ENCODE results near the gene PLCL1.

Gene PLCL1

GRCh38 chr2:198134293-198134955 lies 330.0 kb downstream of the PLCL1 start:
- no peak for DNase-seq

DNA sequence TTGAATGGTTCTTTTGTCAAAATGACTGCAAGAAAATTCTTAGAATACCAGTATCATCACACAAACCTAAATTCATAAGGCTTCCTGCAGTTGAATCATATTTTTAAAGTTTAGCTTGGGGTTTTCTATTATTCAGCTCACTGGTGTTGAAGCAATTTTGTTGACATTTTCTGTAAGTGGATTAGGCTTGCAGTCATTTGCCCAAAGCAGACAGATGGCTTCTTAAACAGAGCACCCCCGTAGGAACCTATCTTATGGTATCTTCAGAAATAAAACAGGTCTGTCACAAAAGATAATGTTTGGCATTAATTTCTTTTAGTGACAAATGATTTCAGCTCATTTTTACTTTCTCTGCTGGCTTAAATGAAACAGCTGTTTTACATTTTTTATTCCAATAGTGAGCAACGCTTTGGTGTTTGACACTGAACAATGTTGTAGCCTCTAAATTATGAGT lies 331.1 kb downstream of the PLCL1 start:
- no peak for DNase-seq

GRCh38 chr2:198136142-198136541 lies 331.7 kb downstream of the PLCL1 start:
- DNase-seq = no peak

DNA sequence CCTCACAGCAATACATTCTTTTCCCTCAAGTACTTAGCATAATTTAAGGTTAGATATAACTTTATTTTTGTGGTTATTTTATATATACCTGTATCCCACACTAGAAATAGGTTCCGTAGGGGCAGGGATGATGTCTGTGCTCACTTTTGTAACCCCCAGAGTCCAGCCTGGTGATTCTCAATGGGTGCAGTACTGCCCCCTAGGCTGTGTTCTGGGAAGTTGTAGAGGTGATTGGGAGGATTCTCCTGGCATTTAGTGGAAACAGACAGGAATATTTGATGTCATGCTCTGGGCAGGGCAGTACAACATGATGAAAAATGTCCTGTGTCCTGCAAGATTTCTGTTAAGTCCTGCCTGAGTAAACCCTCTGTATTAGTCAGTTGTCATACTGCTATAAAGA lies 333.3 kb downstream of the PLCL1 start:
- no peak for DNase-seq

DNA sequence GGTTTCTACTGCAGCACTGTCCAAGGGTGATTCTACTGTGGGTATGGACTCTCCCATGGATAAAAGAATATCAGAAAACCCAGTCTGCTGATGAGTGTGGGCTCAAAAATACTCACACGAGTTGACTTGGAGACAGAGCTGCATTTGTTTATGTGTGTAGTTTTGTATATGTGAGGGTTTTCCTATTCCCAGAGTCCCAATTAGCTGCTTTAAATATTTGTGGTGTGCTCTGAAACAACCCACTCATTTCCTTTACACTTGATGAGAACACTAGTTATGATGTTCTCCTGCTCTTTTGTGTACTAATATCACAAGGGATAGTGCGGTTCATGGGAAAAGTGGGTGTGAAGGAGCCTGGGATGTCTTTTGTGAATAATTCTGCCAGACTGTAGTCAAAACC lies 337.3 kb downstream of the PLCL1 start:
- DNase-seq = no peak

- no peak for DNase-seq
Observed at GRCh38 chr2:198143156-198143555, 338.8 kb downstream of the PLCL1 start.

- DNase-seq = no peak
Observed at GRCh38 chr2:198143793-198144192, 339.4 kb downstream of the PLCL1 start.

DNA sequence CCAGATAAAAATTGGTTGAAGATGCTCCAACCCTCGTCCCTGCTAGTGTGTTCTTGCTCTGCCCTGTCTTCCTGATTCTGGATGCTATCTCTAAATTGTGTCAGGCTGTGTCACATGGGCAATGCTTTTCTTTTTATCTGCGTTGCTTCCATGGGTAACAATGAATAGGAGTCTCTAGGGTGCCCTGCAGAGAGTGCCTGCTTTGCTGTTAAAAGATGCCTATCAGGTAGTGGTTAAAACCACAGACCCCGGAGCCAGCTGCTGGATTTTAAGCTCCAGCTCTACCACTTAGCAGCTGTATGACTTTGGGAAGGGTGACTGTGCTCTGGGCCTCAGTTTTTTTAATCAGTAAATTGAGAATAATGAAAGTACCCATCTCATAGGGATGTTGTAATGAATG lies 340.3 kb downstream of the PLCL1 start:
- no peak for DNase-seq

DNA sequence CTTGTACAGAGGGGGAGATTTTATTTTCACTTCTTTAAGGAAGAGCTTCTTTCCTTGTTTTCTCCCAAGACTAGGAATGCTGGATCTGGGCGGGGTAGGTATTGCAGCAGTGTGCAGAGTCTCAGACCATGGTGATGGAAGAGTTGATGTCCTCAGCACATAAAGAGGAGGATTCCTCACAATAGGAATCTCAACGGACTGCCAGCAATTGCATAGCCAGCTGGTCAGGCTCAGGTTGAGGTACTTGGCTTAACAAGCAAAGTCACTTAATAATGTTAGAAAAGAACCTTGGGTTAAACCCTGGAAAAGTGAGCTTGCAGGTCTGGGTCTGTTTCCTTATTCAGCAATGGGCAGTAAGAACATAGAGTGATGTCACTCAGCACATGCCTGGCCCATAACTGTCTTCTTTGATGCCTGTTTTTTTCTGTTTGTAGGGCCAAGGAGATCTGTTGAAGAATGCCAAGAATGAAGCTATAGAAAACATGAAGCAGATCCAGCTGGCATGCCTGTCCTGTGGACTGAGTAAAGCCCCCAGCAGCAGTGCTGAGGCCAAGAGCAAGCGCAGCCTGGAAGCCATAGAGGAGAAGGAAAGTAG lies 342.1 kb downstream of the PLCL1 start:
- no peak for DNase-seq

GRCh38 chr2:198157314-198157713 lies 352.9 kb downstream of the PLCL1 start:
- DNase-seq = no peak

DNA sequence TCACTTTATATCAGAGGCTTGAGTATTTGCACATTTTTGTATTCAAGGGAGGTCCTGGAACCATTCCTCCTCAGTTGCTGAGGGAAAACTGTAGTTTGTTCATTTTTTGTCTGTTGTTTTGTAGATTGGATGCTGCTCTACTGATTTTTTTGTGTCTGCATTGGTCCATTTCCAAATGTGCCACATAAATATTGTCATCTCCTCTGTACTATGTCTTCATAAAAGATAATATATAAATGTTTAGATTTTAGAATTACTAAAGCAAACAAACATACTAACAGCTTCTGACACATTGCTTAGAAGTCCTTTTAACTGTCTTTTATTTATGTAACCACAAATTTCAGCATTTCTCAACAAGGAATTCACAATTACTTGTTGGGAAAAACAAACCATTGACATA lies 356.8 kb downstream of the PLCL1 start:
- DNase-seq = no peak

DNA sequence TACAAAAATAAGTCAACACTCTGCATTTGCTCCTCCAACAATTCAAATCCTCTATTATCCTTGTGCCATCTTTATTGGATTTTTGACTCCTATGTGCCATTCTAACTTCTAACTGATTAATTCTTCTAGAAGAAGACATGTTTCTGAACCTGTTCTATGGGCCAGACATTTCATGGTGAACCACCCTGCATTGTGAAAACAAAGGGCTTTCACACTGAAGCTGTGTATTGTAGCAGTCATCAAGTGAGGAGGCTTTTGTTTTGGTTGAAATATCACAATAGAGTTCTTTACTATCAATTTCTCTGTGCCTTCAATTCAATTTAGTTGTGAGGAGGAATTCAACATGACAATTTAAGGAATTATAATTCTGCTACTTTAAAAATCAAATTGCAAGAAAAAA lies 357.9 kb downstream of the PLCL1 start:
- no peak for DNase-seq

DNA sequence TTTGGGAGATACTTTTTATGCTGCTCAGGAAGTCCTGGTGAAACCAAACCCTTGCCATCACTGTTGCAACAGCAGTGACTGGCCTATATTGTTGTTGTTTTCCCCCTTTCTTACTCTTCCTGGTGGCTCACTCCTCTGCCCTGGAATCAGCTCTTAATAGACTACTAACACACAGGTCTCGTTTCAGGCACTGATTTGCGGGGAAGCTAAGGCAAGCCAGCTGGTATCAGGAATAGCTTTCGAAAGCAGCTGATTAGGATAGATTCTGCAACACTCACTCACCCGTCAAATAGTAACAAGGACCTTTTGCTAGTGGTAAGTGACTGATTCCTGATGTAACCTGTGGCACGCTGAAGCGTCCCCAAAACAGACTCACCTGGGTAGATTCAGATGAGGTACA lies 360.4 kb downstream of the PLCL1 start:
- DNase-seq = no peak

DNA sequence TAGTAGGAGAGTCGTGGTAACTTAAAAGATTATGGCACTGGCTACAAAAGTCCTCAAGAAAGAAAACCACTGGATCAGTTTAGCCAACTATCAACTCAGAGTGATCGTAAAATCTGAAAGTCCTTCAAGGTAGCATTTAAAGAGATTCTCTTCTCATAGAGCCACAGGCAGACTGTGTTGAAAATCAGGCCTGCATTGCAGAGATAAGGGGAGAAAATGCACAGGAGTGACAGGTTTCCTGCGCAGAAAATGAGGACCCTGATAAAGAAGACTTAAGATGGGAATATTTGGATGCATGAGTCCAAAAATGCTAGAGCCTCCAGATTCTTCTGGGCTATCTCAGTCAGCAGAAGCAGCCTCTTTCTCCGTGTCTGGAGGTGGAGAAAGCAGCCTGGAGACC lies 360.9 kb downstream of the PLCL1 start:
- no peak for DNase-seq

- no peak for DNase-seq
Observed at GRCh38 chr2:198167346-198167745, 363.0 kb downstream of the PLCL1 start.

DNA sequence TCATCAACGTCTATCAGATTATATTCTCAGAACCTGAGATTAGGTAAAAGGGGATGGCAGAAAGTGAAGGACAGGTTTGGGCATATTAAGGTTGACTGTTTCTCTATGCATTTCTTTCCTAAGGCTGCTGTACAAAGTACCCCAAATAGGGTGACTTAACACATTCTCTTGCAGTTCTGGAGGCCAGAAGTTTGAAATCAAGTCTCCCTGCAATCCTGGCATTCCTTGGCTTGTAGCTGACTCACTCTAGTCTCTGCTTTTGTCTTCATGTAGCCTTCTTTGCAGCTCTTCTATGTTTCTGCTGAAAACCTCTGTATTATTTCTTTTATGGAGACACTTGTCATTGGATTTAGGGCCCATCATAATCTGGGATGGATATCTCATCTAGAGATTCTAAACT lies 364.3 kb downstream of the PLCL1 start:
- DNase-seq = no peak

GRCh38 chr2:198173242-198173641 lies 368.8 kb downstream of the PLCL1 start:
- DNase-seq = no peak

- DNase-seq = no peak
Observed at GRCh38 chr2:198173864-198174263, 369.5 kb downstream of the PLCL1 start.

DNA sequence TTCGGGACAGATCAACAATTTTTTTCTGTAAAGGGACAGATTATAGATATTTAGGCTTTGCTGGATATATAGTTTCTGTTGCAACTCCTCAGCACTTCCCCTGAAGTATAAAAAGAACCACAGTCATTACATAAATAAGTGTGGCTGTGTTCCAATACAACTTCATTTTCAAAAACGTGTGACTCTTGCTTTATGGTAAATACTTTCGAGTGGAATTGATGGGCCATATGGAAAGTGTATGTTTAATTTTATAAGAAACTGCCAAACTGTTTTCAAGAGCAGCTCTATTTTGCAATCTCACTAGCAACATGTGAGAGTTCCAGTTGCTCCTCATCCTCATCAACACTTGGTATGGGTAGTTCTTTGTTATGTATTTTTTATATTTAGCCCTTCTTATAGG lies 370.9 kb downstream of the PLCL1 start:
- DNase-seq = no peak

GRCh38 chr2:198177040-198177439 lies 372.6 kb downstream of the PLCL1 start:
- no peak for DNase-seq

- no peak for DNase-seq
Observed at GRCh38 chr2:198178766-198179165, 374.4 kb downstream of the PLCL1 start.

DNA sequence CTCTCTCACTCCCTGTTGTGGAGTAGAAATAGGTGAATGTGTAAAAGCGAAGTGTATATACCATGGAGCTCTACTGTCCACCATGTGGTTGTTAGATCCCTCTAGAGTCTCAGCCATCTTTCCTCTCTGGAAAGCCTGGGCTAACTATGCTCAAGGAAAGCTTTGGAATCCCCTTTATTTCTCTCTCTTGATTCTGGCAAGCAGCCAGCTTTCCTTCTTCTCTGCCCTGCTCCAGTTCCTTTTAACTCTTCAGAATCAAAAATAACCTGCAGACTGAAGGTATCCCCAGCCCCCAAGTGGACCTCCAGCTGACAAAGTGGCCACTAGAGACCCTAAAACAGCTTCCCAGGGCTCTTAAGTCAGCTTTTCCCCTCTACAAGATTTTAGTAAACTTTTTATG lies 381.9 kb downstream of the PLCL1 start:
- no peak for DNase-seq

DNA sequence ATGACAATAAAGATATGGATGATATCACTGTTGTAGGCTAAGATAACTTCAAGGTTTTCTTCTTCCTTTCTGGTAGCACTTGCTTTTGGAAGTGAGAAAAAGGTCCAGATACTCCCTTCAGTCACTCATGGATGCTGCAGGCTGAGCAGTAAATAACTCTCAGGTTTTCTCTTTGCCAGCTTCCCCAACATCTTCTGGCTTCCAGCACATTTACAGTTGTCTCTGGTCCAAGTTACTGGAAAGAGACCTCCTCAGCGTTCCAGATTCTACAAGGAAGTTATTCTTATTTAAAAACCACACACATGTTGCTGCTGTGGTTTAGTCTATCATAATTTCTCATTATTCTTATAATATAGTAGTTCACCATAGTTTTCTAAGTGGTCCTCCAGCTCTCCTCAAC lies 383.4 kb downstream of the PLCL1 start:
- DNase-seq = no peak

DNA sequence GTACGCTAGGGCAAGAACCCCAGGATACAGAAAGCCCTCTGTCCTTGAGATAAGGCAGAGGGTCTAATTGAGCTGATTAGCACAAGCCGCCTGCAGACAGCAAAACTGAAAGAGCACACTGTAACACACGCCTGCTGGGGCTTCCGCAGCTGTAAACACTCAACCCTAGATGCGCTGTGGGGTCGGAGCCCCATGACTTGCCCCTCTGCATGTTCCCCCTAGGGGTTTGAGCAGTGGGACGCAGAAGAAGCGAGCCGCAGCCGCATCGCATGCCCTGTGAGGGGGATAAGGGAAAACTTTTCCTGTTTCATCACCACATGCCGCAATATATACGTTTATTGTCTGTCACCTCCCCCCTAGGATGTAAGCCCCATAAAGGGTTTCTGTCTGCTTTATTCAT lies 384.6 kb downstream of the PLCL1 start:
- no peak for DNase-seq

GRCh38 chr2:198191651-198192050 lies 387.3 kb downstream of the PLCL1 start:
- no peak for DNase-seq
